Amniotic epithelial cell (primary cell): Measurements from ENCODE around the gene CYP2A6.
A peak's percentile ranks its signal among the peaks of the same experiment; 100 is the strongest.

Experiments
- DNase-seq: peaks from one replicate; pipeline ENCODE4 v3.0.0-alpha.2; 2010; ENCODE audit warnings: low read depth

CYP2A6 gene

GRCh38 chr19:40801426-40802299 lies 48.6 kb downstream of the CYP2A6 start:
- no peak for DNase-seq

- DNase-seq, result no peak
These were observed 49.3 kb downstream of the CYP2A6 start for GRCh38 chr19:40800997-40801377.

GRCh38 chr19:40800339-40800996 lies 49.8 kb downstream of the CYP2A6 start:
- DNase-seq, result no peak

- DNase-seq, result no peak
These were observed 50.5 kb downstream of the CYP2A6 start for GRCh38 chr19:40799558-40800338.

GRCh38 chr19:40798683-40799557 lies 51.3 kb downstream of the CYP2A6 start, which contains the start of gene EGLN2:
Gene EGLN2, plus strand, starts transcription at chr19:40799191. Its CDS starts 1,382 bp downstream, at chr19:40800573.
- peak; percentile 99 for DNase-seq

GRCh38 chr19:40797963-40798682 lies 52.1 kb downstream of the CYP2A6 start:
- DNase-seq, result peak; percentile 63

- DNase-seq, result no peak
These were observed 52.9 kb downstream of the CYP2A6 start for GRCh38 chr19:40797166-40797962.
